SK-N-SH (cell line): ENCODE results near the gene NRCAM.

ENCODE experiments used
- CTCF ChIP-seq: fragments of 200-600 bp; sonication (generic); IDR thresholded peaks from 2 replicates; pipeline ENCODE4 v1.6.1; 2017; ENCODE audit warnings: antibody characterized with exemption, mild to moderate bottlenecking, moderate library complexity
- EP300 ChIP-seq, 2 experiments: IDR thresholded peaks; 2 replicates each; pipeline versions ENCODE4 v1.4.0 to v1.6.1; 2012; ENCODE audit warnings: borderline replicate concordance in 1 of 2, low read depth in 1 of 2, low read length in 1 of 2
- FOXM1 ChIP-seq: IDR thresholded peaks from 2 replicates; pipeline ENCODE4 v1.4.0; 2012; ENCODE audit warnings: low read depth, mild to moderate bottlenecking
- GABPA ChIP-seq: IDR thresholded peaks from 2 replicates; pipeline ENCODE4 v1.4.0; 2012; ENCODE audit warnings: low read depth, mild to moderate bottlenecking
- POLR2AphosphoS5 ChIP-seq: IDR thresholded peaks from 2 replicates; pipeline ENCODE4 v1.6.1; 2012; ENCODE audit warnings: low read depth, low read length
- TF ChIP-seq, protein P1 (sequence below): IDR thresholded peaks from 2 replicates; pipeline ENCODE4 v1.4.0; 2012; ENCODE audit warnings: low read depth, borderline replicate concordance

DNA sequence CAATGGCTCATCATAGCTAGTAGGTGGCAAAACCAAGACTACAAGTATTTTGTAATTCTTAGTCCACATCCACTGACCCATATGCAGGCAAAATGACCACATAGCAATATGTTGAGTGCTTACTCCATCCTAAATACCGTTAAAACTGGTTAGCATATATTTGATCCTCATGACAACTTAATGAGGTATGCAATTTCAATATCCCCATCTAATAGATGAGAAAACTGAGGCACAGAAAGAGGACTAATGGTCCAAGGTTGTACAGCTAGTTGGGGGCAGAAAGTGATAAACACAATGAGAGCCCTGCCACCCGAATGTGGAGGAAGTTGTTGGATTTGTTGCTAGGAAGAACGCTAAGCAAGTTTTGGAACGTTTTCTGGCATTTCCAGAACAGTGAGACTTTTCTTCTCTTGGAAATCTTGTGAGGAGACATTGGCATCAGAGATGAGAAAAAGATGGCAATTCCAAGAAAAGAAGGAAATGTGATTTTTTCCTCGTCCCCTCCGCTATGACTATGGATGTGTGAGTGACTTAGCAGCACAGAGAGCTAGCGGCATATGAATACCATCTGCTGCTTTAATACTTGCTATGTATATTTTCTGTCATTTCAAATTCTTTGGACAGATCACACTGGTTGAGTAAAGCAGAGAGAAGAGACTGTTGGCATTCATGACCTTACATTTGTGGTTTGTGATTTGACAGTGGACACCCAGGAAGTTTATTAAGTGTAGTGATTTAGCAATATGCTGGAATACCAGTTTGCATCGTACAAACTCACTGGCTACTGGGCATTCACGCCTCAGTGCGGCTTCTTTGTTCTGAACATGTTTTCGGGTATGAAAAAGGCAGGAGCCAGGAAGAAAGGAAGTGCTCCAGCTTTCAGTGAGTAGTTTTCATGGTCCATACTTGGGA lies 51.5 kb downstream of the NRCAM start:
- TF ChIP-seq, protein P1, sequence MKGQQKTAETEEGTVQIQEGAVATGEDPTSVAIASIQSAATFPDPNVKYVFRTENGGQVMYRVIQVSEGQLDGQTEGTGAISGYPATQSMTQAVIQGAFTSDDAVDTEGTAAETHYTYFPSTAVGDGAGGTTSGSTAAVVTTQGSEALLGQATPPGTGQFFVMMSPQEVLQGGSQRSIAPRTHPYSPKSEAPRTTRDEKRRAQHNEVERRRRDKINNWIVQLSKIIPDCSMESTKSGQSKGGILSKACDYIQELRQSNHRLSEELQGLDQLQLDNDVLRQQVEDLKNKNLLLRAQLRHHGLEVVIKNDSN = no peak
- no peak for TF ChIP-seq FOXM1
- no peak for TF ChIP-seq EP300 (IDR thresholded peaks at IDR 0.05; ENCODE audit: borderline replicate concordance in 1 of 2, low read depth in 1 of 2, low read length in 1 of 2)
- TF ChIP-seq GABPA = no peak
- TF ChIP-seq POLR2AphosphoS5 = no peak
- no peak for TF ChIP-seq CTCF
